H9 (cell line): ENCODE measurements around the gene IL36RN. TPM values are rescaled to one million over a fixed set of nuclear protein-coding genes. Genes with fewer than 3 reads are reported as not detected.

Experiments
- DNase-seq: peaks from one replicate; pipeline ENCODE4 v3.0.0-alpha.2; 2017
- H2AFZ ChIP-seq: one replicate; pipeline ENCODE4 v1.6.1; 2013; ENCODE audit warnings: mild to moderate bottlenecking, low read length, control low read depth, moderate library complexity
- H2AK5ac ChIP-seq: 2 replicates; pipeline ENCODE4 v1.6.1; 2013; ENCODE audit warnings: low read length, control low read depth, mixed read lengths; ENCODE audit not compliant: insufficient read length
- H2BK120ac ChIP-seq: one replicate; pipeline ENCODE4 v1.6.1; 2013; ENCODE audit warnings: low read depth, mild to moderate bottlenecking, low read length, control low read depth, inconsistent platforms; ENCODE audit not compliant: poor library complexity, severe bottlenecking
- H2BK12ac ChIP-seq: 2 replicates; pipeline ENCODE4 v1.6.1; 2013; ENCODE audit warnings: low read length, control low read depth, mixed read lengths, low read depth; ENCODE audit not compliant: insufficient read length
- H2BK15ac ChIP-seq: 2 replicates; pipeline ENCODE4 v1.6.1; 2013; ENCODE audit warnings: low read depth, low read length, control low read depth
- H2BK20ac ChIP-seq: one replicate; pipeline ENCODE4 v1.6.1; 2013; ENCODE audit warnings: low read depth, mild to moderate bottlenecking, low read length, control low read depth, inconsistent platforms; ENCODE audit not compliant: poor library complexity, severe bottlenecking
- H2BK5ac ChIP-seq: 2 replicates; pipeline ENCODE4 v1.6.1; 2013; ENCODE audit warnings: low read length, control low read depth, mixed read lengths; ENCODE audit not compliant: insufficient read length
- H3K14ac ChIP-seq: 2 replicates; pipeline ENCODE4 v1.6.1; 2013; ENCODE audit warnings: low read length, control low read depth; ENCODE audit not compliant: insufficient read depth
- H3K18ac ChIP-seq: 2 replicates; pipeline ENCODE4 v1.6.1; 2013; ENCODE audit warnings: low read depth, mild to moderate bottlenecking, mixed read lengths, low read length, control low read depth; ENCODE audit not compliant: insufficient read length
- H3K23ac ChIP-seq: 2 replicates; pipeline ENCODE4 v1.6.1; 2013; ENCODE audit warnings: low read length, control low read depth, mixed read lengths, low read depth; ENCODE audit not compliant: insufficient read length
- H3K23me2 ChIP-seq: 2 replicates; pipeline ENCODE4 v1.6.1; 2013; ENCODE audit warnings: low read depth, mild to moderate bottlenecking, mixed read lengths, low read length, control low read depth; ENCODE audit not compliant: insufficient read length, poor library complexity, severe bottlenecking
- H3K27ac ChIP-seq: 2 replicates; pipeline ENCODE4 v1.5.1; 2013; ENCODE audit warnings: low read length, control low read depth, mixed read lengths, low read depth; ENCODE audit not compliant: insufficient read length
- H3K27me3 ChIP-seq: 2 replicates; pipeline ENCODE4 v1.6.1; 2013; ENCODE audit warnings: low read length, control low read depth, inconsistent platforms; ENCODE audit not compliant: insufficient read depth
- H3K4ac ChIP-seq: 2 replicates; pipeline ENCODE4 v1.6.1; 2013; ENCODE audit warnings: low read depth, mild to moderate bottlenecking, control low read depth, inconsistent platforms, low read length, moderate library complexity
- H3K4me1 ChIP-seq: 2 replicates; pipeline ENCODE4 v1.6.1; 2013; ENCODE audit warnings: low read length, control low read depth, inconsistent platforms; ENCODE audit not compliant: insufficient read depth
- H3K4me2 ChIP-seq: 2 replicates; pipeline ENCODE4 v1.6.1; 2013; ENCODE audit warnings: low read length, control low read depth, mixed read lengths; ENCODE audit not compliant: insufficient read length, insufficient read depth
- H3K56ac ChIP-seq: 2 replicates; pipeline ENCODE4 v1.6.1; 2013; ENCODE audit warnings: low read depth, mild to moderate bottlenecking, mixed read lengths, low read length, control low read depth; ENCODE audit not compliant: insufficient read length
- H3K79me1 ChIP-seq: 2 replicates; pipeline ENCODE4 v1.6.1; 2013; ENCODE audit warnings: low read depth, mild to moderate bottlenecking, moderate library complexity, low read length, control low read depth, inconsistent platforms; ENCODE audit not compliant: insufficient read depth, poor library complexity, severe bottlenecking
- H3K79me2 ChIP-seq: 2 replicates; pipeline ENCODE4 v1.6.1; 2013; ENCODE audit warnings: low read length, control low read depth, inconsistent platforms; ENCODE audit not compliant: insufficient read depth
- H3K9ac ChIP-seq: 2 replicates; pipeline ENCODE4 v1.6.1; 2013; ENCODE audit warnings: low read length, control low read depth, mixed read lengths; ENCODE audit not compliant: insufficient read length; ENCODE audit errors: extremely low read depth
- H3K9me3 ChIP-seq: one replicate; pipeline ENCODE4 v1.6.1; 2013; ENCODE audit warnings: low read depth, low read length, inconsistent platforms; ENCODE audit not compliant: control insufficient read depth
- H3T11ph ChIP-seq: one replicate; pipeline ENCODE4 v1.6.1; 2013; ENCODE audit warnings: mild to moderate bottlenecking, low read length, control low read depth, inconsistent platforms
- H4K20me1 ChIP-seq: one replicate; pipeline ENCODE4 v1.6.1; 2013; ENCODE audit not compliant: control insufficient read depth, insufficient read length, insufficient read depth
- H4K5ac ChIP-seq: 2 replicates; pipeline ENCODE4 v1.6.1; 2013; ENCODE audit warnings: low read depth, mild to moderate bottlenecking, mixed read lengths, low read length, control low read depth; ENCODE audit not compliant: insufficient read length
- H4K8ac ChIP-seq: replicated peaks from 2 replicates; pipeline ENCODE4 v1.6.1; 2013; ENCODE audit warnings: low read length, control low read depth, mixed read lengths, low read depth; ENCODE audit not compliant: insufficient read length
- H4K91ac ChIP-seq: 2 replicates; pipeline ENCODE4 v1.6.1; 2013; ENCODE audit warnings: low read depth, mild to moderate bottlenecking, moderate library complexity, mixed read lengths, low read length, control low read depth; ENCODE audit not compliant: insufficient read length
- H3K27ac Mint-ChIP-seq, 3 experiments: 2 replicates in 2 of 3; 3 replicates in 1 of 3; pipeline ENCODE4 v1.8.0; 2020 to 2021; ENCODE audit warnings: mixed read lengths in 3 of 3, mild to moderate bottlenecking in 1 of 3, moderate library complexity in 1 of 3
- H3K27me3 Mint-ChIP-seq: 2 replicates; pipeline ENCODE4 v1.8.0; 2021; ENCODE audit warnings: low read depth, mild to moderate bottlenecking, moderate library complexity, mixed read lengths
- H3K36me3 Mint-ChIP-seq, 3 experiments: 2 replicates in 2 of 3; 3 replicates in 1 of 3; pipeline ENCODE4 v1.8.0; 2020 to 2021; ENCODE audit warnings: low read depth in 3 of 3, mixed read lengths in 3 of 3; ENCODE audit not compliant: insufficient read depth in 1 of 3
- H3K4me1 Mint-ChIP-seq, 2 experiments: 2 replicates each; pipeline ENCODE4 v1.8.0; 2020; ENCODE audit warnings: mixed read lengths in 2 of 2
- H3K4me3 Mint-ChIP-seq, 2 experiments: 2 replicates in 1 of 2; 3 replicates in 1 of 2; pipeline ENCODE4 v1.8.0; 2020 to 2021; ENCODE audit warnings: mild to moderate bottlenecking in 2 of 2, mixed read lengths in 2 of 2, moderate library complexity in 1 of 2
- H3K9me3 Mint-ChIP-seq, 2 experiments: 2 replicates in 1 of 2; 3 replicates in 1 of 2; pipeline ENCODE4 v1.8.0; 2020; ENCODE audit warnings: mild to moderate bottlenecking in 2 of 2, mixed read lengths in 2 of 2, moderate library complexity in 1 of 2
- CTCF ChIP-seq: fragments of 200-600 bp; sonication (generic); conservative IDR thresholded peaks from 3 replicates; pipeline ENCODE4 v1.8.0; 2021; ENCODE audit warnings: antibody characterized with exemption, mild to moderate bottlenecking
- WGBS: extraction: QIAGEN DNeasy Blood & Tissue Kit; methylation state at CpG from one replicate; pipeline ENCODE4 v1.1.7; 2013; ENCODE audit warnings: missing lambda C conversion rate, low lambda C conversion rate, mixed read lengths; ENCODE audit not compliant: insufficient read length; ENCODE audit errors: extremely low coverage; 5-methylcytosine and 5-hydroxymethylcytosine counted together
- total RNA-seq: library from RNA; stranded (reverse); gene quantifications from 2 replicates; pipeline ENCODE4 v1.2.1, GENCODE V29; 2021

Gene IL36RN
- total RNA-seq, 1 experiment from 2014 or later, result not detected

- Histone ChIP-seq H3K4ac (no peak overlapping the region), H3K14ac (no peak overlapping the region), H3K18ac (no peak overlapping the region), H3K27ac (no peak overlapping the region), H2BK5ac (no peak overlapping the region), H3K56ac (no peak overlapping the region), H3K79me2 (no peaks in the 10 kb centered on the region), H3K23me2 (no peaks in the 10 kb centered on the region), H2BK120ac (no peak overlapping the region), H2BK20ac (no peak overlapping the region), H3T11ph (no peak overlapping the region), H3K79me1 (no peaks in the 10 kb centered on the region), H4K8ac (no peak overlapping the region), H4K91ac (no peak overlapping the region), H2BK15ac (no peak overlapping the region), H3K4me2 (no peak overlapping the region), H4K5ac (no peak overlapping the region), H3K27me3 (no peaks in the 10 kb centered on the region), H2BK12ac (no peak overlapping the region), H3K23ac (no peak overlapping the region), H2AK5ac (no peak overlapping the region), H2AFZ (no peak overlapping the region), H3K4me1 (no peaks in the 10 kb centered on the region), H3K9me3 (no peaks in the 10 kb centered on the region), H3K9ac (no peak overlapping the region), H4K20me1 (no peaks in the 10 kb centered on the region)
- TF ChIP-seq CTCF, result no peak
- no CpG with 5 or more reads among the region's 4 CpGs for WGBS
- no peak for DNase-seq
- Mint-ChIP-seq H3K9me3 (peaks cover 8 to 19% of the 10 kb centered on the region in 2 experiments; a peak in 4 of 5 replicates), H3K36me3 (no peaks in the 10 kb centered on the region), H3K27ac (no peak overlapping the region), H3K27me3 (peaks cover 48% of the 10 kb centered on the region), H3K4me3 (no peak overlapping the region), H3K4me1 (0 out of 4 replicates have a peak, but pooled peaks cover 0 to 3% of the 10 kb centered on the region in 2 experiments)
Measured at GRCh38 chr2:113069676-113070605, 10.9 kb downstream of the IL36RN start.
